ENCODE measurements around the gene AGAP5.

DNA sequence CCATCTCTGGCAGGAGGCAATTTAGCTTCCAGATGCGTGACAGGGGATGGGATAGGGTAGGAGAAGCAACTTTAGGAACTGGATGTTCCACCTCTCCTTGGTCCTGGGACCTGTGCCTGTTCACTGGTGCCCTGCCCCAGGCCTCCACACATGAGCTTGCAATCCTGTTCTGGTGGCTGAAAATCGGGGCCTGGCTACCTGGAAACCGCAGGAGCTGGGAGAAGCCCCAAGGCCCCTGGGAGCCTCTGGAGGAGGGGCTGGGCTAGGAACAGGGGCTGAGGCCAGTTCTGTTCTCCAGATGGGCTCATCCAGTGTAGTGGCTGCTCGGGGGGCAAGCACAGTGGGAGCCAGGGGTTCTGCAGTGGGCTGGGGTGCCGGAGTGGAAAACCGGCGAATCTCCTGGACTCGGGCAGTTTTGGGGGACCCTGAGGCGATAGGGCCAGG, 51.3 kb downstream of the AGAP5 start:
- TF ChIP-seq, protein P1, sequence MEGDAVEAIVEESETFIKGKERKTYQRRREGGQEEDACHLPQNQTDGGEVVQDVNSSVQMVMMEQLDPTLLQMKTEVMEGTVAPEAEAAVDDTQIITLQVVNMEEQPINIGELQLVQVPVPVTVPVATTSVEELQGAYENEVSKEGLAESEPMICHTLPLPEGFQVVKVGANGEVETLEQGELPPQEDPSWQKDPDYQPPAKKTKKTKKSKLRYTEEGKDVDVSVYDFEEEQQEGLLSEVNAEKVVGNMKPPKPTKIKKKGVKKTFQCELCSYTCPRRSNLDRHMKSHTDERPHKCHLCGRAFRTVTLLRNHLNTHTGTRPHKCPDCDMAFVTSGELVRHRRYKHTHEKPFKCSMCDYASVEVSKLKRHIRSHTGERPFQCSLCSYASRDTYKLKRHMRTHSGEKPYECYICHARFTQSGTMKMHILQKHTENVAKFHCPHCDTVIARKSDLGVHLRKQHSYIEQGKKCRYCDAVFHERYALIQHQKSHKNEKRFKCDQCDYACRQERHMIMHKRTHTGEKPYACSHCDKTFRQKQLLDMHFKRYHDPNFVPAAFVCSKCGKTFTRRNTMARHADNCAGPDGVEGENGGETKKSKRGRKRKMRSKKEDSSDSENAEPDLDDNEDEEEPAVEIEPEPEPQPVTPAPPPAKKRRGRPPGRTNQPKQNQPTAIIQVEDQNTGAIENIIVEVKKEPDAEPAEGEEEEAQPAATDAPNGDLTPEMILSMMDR (IDR thresholded peaks at IDR 0.05): no peak
- no peak for TF ChIP-seq RAD21 (IDR thresholded peaks at IDR 0.05; ENCODE audit: low read length)
- TF ChIP-seq, protein P2, sequence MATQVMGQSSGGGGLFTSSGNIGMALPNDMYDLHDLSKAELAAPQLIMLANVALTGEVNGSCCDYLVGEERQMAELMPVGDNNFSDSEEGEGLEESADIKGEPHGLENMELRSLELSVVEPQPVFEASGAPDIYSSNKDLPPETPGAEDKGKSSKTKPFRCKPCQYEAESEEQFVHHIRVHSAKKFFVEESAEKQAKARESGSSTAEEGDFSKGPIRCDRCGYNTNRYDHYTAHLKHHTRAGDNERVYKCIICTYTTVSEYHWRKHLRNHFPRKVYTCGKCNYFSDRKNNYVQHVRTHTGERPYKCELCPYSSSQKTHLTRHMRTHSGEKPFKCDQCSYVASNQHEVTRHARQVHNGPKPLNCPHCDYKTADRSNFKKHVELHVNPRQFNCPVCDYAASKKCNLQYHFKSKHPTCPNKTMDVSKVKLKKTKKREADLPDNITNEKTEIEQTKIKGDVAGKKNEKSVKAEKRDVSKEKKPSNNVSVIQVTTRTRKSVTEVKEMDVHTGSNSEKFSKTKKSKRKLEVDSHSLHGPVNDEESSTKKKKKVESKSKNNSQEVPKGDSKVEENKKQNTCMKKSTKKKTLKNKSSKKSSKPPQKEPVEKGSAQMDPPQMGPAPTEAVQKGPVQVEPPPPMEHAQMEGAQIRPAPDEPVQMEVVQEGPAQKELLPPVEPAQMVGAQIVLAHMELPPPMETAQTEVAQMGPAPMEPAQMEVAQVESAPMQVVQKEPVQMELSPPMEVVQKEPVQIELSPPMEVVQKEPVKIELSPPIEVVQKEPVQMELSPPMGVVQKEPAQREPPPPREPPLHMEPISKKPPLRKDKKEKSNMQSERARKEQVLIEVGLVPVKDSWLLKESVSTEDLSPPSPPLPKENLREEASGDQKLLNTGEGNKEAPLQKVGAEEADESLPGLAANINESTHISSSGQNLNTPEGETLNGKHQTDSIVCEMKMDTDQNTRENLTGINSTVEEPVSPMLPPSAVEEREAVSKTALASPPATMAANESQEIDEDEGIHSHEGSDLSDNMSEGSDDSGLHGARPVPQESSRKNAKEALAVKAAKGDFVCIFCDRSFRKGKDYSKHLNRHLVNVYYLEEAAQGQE (IDR thresholded peaks at IDR 0.05; ENCODE audit: low read depth, low read length): no peak
- TF ChIP-seq RCOR1 (IDR thresholded peaks at IDR 0.05; ENCODE audit: low read length): no peak
- TF ChIP-seq RFX5 (IDR thresholded peaks at IDR 0.05; ENCODE audit: low read length): no peak
- TF ChIP-seq, protein P3, sequence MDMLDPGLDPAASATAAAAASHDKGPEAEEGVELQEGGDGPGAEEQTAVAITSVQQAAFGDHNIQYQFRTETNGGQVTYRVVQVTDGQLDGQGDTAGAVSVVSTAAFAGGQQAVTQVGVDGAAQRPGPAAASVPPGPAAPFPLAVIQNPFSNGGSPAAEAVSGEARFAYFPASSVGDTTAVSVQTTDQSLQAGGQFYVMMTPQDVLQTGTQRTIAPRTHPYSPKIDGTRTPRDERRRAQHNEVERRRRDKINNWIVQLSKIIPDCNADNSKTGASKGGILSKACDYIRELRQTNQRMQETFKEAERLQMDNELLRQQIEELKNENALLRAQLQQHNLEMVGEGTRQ (IDR thresholded peaks at IDR 0.05; ENCODE audit: borderline replicate concordance, low read depth, low read length): no peak
- no peak for TF ChIP-seq TAF1 (IDR thresholded peaks at IDR 0.05; ENCODE audit: borderline replicate concordance, low read depth, low read length)
- no peak for TF ChIP-seq EP300 (IDR thresholded peaks at IDR 0.05; ENCODE audit: borderline replicate concordance in 1 of 2, low read depth in 1 of 2, low read length in 1 of 2)
